GM18858 (cell line): Measurements from ENCODE around the gene ZFYVE26.

Experiments used
- ATAC-seq: cut with Tn5 transposase; IDR thresholded peaks from one replicate; pipeline ENCODE4 v1.9.1; 2021; ENCODE audit not compliant: unreplicated experiment

Gene ZFYVE26

GRCh38 chr14:67817750-67818438, 1.5 kb upstream of the ZFYVE26 start:
- no peak for ATAC-seq

GRCh38 chr14:67815573-67816225, 691 bp downstream of the ZFYVE26 start:
- no peak for ATAC-seq

- no peak for ATAC-seq
Measured at GRCh38 chr14:67814821-67815220, 1.6 kb downstream of the ZFYVE26 start.

- ATAC-seq, result no peak
Measured at GRCh38 chr14:67806246-67806645, 10.1 kb downstream of the ZFYVE26 start.

- ATAC-seq, result no peak
Measured at GRCh38 chr14:67800743-67801142, 15.6 kb downstream of the ZFYVE26 start.

- ATAC-seq, result no peak
Measured at GRCh38 chr14:67798731-67799130, 17.7 kb downstream of the ZFYVE26 start.

GRCh38 chr14:67787673-67788072, 28.7 kb downstream of the ZFYVE26 start:
- ATAC-seq, result no peak

- no peak for ATAC-seq
Measured at GRCh38 chr14:67785270-67786109, 30.9 kb downstream of the ZFYVE26 start.

- no peak for ATAC-seq
Measured at GRCh38 chr14:67784244-67784823, 32.1 kb downstream of the ZFYVE26 start.

GRCh38 chr14:67782090-67782489, 34.3 kb downstream of the ZFYVE26 start:
- ATAC-seq, result no peak

GRCh38 chr14:67778792-67779191, 37.6 kb downstream of the ZFYVE26 start:
- ATAC-seq, result no peak

GRCh38 chr14:67776653-67777322, 39.6 kb downstream of the ZFYVE26 start:
- no peak for ATAC-seq

GRCh38 chr14:67773844-67774377, 42.5 kb downstream of the ZFYVE26 start:
- ATAC-seq, result no peak

GRCh38 chr14:67768219-67768618, 48.2 kb downstream of the ZFYVE26 start:
- no peak for ATAC-seq

GRCh38 chr14:67766035-67766680, 50.2 kb downstream of the ZFYVE26 start:
- ATAC-seq, result no peak

- no peak for ATAC-seq
Measured at GRCh38 chr14:67765192-67765834, 51.1 kb downstream of the ZFYVE26 start.

GRCh38 chr14:67764496-67764895, 51.9 kb downstream of the ZFYVE26 start:
- no peak for ATAC-seq

GRCh38 chr14:67763158-67763822, 53.1 kb downstream of the ZFYVE26 start:
- ATAC-seq, result no peak

- ATAC-seq, result no peak
Measured at GRCh38 chr14:67762051-67762450, 54.3 kb downstream of the ZFYVE26 start.
